RWPE2 (cell line): ENCODE results near the gene ZFR.
"Not testable (repeated sequence)": the region's sequence is repeated elsewhere in the genome, so short reads cannot be mapped to it uniquely, and the experiment has no call there.

Experiments used
- ATAC-seq: fragments of 200-7000 bp; cut with Tn5 transposase; 3 replicates; pipeline ENCODE4 v1.9.1; 2021; ENCODE audit warnings: low read depth
- DNase-seq: peaks from one replicate; pipeline ENCODE4 v3.0.0-alpha.2; 2020; ENCODE audit warnings: low spot score
- H3K27ac ChIP-seq: fragments of 450-650 bp; 2 replicates; pipeline ENCODE4 v1.5.1; 2017; ENCODE audit warnings: mild to moderate bottlenecking; ENCODE audit not compliant: poor library complexity, severe bottlenecking
- H3K27me3 ChIP-seq: fragments of 250-450 bp; sonication (Bioruptor Pico); 2 replicates; pipeline ENCODE4 v1.5.1; 2021; ENCODE audit warnings: mild to moderate bottlenecking, moderate library complexity; ENCODE audit not compliant: insufficient read depth, poor library complexity, severe bottlenecking
- H3K36me3 ChIP-seq: fragments of 250-450 bp; sonication (Bioruptor Pico); 2 replicates; pipeline ENCODE4 v1.5.1; 2020; ENCODE audit warnings: low read depth, mild to moderate bottlenecking, moderate library complexity
- H3K4me1 ChIP-seq: fragments of 250-450 bp; sonication (Bioruptor Pico); 2 replicates; pipeline ENCODE4 v1.5.1; 2021; ENCODE audit warnings: mild to moderate bottlenecking, moderate library complexity; ENCODE audit not compliant: insufficient read depth, poor library complexity, severe bottlenecking
- H3K4me3 ChIP-seq: fragments of 250-450 bp; sonication (Bioruptor Pico); 2 replicates; pipeline ENCODE4 v1.5.1; 2021; ENCODE audit warnings: mild to moderate bottlenecking, moderate library complexity; ENCODE audit not compliant: severe bottlenecking
- H3K9me3 ChIP-seq: fragments of 250-450 bp; sonication (Bioruptor Pico); 2 replicates; pipeline ENCODE4 v1.5.1; 2021; ENCODE audit warnings: mild to moderate bottlenecking, moderate library complexity; ENCODE audit not compliant: severe bottlenecking
- CTCF ChIP-seq: fragments of 450-650 bp; IDR thresholded peaks from one replicate; pipeline ENCODE4 v1.5.1; 2017; ENCODE audit warnings: mild to moderate bottlenecking, moderate library complexity; ENCODE audit not compliant: poor library complexity, severe bottlenecking

The ZFR gene

DNA sequence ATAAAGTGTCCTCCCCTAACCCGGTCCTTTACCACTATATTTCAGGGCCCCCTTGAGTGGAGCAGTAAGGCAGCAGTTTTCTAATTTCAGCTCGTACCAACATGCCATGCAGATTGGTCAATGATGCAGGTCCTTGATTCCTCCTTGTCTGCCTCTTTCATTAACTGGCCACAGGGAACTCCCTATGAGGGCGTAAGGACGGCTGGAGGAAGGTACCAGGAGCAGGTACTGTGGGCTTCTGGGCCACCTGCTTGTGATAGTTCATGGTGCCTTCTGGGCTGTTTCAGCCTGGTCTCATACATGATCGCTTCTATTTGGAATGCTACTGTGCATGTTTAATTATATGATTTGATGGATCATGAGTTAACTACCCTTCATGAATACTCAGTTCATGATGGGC, 9.4 kb upstream of the ZFR start:
- H3K4me1 ChIP-seq = no peaks in the 10 kb centered on the region
- ATAC-seq = no peak
- no peak overlapping the region for H3K27ac ChIP-seq
- no peaks in the 10 kb centered on the region for H3K9me3 ChIP-seq
- DNase-seq = no peak
- H3K36me3 ChIP-seq = no peaks in the 10 kb centered on the region
- H3K4me3 ChIP-seq = no peak overlapping the region
- H3K27me3 ChIP-seq = peaks cover 4% of the 10 kb centered on the region
- TF ChIP-seq CTCF = no peak

DNA sequence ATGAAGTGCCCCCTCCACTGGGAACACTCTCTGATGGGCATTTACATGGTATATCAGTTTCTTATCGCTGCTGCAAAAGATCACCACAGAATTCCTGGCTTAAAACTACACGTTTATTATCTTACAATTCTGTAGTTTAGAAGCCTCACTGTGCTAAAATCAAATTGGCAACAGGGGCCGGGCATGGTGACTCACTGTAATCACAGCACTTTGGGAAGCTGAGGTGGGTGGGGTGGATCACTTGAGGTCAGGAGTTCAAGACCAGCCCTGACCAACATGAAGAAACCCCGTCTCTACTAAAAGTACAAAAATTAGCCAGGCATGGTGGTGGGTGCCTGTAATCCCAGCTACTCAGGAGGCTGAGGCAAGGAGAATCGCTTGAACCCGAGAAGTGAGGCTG, 7.8 kb upstream of the ZFR start:
- not testable (repeated sequence) for DNase-seq, H3K9me3 ChIP-seq, H3K27ac ChIP-seq, H3K4me3 ChIP-seq, H3K4me1 ChIP-seq, H3K27me3 ChIP-seq, ATAC-seq, H3K36me3 ChIP-seq

DNA sequence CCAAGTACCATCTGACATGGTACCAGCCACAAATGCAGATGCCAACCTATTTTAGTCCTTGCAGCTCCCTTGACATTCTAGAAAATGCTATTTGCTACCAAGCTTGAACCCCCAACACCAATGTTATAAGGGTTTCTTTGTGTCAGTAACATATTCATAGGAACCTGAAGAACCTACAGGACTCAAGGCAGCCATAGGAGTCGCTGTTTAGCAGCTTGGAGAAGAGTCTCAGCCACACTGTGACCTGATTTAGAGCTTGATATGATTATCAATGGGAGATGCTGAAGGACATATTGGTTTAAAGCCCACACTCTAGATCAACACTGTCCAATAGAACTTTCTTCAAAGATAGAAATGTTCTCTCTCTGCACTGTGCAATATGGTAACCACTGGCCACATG, 6.4 kb upstream of the ZFR start:
- ATAC-seq (no peak), DNase-seq (no peak)
- H3K36me3 ChIP-seq = no peaks in the 10 kb centered on the region
- no peak overlapping the region for H3K27ac ChIP-seq
- H3K4me1 ChIP-seq = no peaks in the 10 kb centered on the region
- no peak overlapping the region for H3K4me3 ChIP-seq
- H3K27me3 ChIP-seq = no peaks in the 10 kb centered on the region
- no peak for TF ChIP-seq CTCF
- H3K9me3 ChIP-seq = no peaks in the 10 kb centered on the region

DNA sequence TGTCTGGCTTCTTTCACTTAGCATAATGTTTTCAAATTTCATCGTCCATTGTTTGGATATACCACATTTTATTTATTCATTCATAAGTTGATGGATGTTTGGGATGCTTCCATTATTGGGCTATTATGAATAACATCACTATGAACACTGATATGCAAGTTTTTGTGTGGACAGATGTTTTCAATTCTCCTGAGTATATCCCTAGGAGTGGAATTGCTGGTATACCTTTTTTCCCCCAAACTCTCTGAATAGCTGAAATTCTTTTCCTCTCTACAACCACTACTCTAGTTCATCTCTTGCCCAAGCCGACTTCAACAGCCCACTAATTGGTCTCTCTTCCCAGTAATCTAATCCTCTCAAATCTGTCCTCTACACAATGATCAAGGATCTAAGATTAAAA, 4.7 kb upstream of the ZFR start:
- TF ChIP-seq CTCF = no peak
- H3K36me3 ChIP-seq = no peaks in the 10 kb centered on the region
- H3K27me3 ChIP-seq = no peaks in the 10 kb centered on the region
- no peak overlapping the region for H3K4me3 ChIP-seq
- ATAC-seq (no peak), DNase-seq (no peak)
- no peaks in the 10 kb centered on the region for H3K4me1 ChIP-seq
- H3K27ac ChIP-seq = no peak overlapping the region
- no peaks in the 10 kb centered on the region for H3K9me3 ChIP-seq

- no peak overlapping the region for H3K27ac ChIP-seq
- H3K36me3 ChIP-seq = peaks cover 17% of the 10 kb centered on the region
- TF ChIP-seq CTCF = no peak
- H3K9me3 ChIP-seq = no peaks in the 10 kb centered on the region
- H3K27me3 ChIP-seq = no peaks in the 10 kb centered on the region
- DNase-seq = no peak
- no peak overlapping the region for H3K4me3 ChIP-seq
- peaks cover 10% of the 10 kb centered on the region for H3K4me1 ChIP-seq
- ATAC-seq = no peak
Observed at GRCh38 chr5:32446630-32447029, 2.1 kb upstream of the ZFR start.
